Measurements from ENCODE around the gene TMEM245.

DNA sequence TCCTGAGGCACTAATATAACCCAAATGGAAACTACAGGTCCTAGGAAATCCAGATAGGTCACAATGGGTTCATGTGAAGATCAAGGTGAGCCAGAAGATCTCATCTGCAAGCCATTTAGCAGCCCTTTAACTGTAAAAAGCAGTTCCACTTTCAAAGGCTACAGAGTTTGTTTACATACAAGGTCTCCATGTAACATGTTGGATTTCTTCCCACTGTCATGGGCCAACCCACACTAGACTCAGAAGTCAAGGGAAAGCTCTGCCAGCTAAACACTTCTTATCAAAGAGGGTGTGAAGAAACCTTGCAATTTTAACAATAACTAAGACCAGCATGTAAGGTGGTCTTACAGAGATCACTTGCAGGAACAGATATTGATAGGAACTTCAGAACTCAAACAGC, 102.7 kb downstream of the TMEM245 start:
- TF ChIP-seq, protein P1, sequence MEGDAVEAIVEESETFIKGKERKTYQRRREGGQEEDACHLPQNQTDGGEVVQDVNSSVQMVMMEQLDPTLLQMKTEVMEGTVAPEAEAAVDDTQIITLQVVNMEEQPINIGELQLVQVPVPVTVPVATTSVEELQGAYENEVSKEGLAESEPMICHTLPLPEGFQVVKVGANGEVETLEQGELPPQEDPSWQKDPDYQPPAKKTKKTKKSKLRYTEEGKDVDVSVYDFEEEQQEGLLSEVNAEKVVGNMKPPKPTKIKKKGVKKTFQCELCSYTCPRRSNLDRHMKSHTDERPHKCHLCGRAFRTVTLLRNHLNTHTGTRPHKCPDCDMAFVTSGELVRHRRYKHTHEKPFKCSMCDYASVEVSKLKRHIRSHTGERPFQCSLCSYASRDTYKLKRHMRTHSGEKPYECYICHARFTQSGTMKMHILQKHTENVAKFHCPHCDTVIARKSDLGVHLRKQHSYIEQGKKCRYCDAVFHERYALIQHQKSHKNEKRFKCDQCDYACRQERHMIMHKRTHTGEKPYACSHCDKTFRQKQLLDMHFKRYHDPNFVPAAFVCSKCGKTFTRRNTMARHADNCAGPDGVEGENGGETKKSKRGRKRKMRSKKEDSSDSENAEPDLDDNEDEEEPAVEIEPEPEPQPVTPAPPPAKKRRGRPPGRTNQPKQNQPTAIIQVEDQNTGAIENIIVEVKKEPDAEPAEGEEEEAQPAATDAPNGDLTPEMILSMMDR (IDR thresholded peaks at IDR 0.05) = no peak
- peak in 1 of 2 donors; percentile 4 for TF ChIP-seq POLR2A (IDR thresholded peaks at IDR 0.05)
